SHP77 treated with DMSO at 0.1 percent for 48 hours (cell line): ENCODE results near the gene TTC38.

ENCODE experiments used
- DNase-seq: peaks from one replicate; lab custom pipeline; 2025; lab: John Stamatoyannopoulos, UW

TTC38 gene

DNA sequence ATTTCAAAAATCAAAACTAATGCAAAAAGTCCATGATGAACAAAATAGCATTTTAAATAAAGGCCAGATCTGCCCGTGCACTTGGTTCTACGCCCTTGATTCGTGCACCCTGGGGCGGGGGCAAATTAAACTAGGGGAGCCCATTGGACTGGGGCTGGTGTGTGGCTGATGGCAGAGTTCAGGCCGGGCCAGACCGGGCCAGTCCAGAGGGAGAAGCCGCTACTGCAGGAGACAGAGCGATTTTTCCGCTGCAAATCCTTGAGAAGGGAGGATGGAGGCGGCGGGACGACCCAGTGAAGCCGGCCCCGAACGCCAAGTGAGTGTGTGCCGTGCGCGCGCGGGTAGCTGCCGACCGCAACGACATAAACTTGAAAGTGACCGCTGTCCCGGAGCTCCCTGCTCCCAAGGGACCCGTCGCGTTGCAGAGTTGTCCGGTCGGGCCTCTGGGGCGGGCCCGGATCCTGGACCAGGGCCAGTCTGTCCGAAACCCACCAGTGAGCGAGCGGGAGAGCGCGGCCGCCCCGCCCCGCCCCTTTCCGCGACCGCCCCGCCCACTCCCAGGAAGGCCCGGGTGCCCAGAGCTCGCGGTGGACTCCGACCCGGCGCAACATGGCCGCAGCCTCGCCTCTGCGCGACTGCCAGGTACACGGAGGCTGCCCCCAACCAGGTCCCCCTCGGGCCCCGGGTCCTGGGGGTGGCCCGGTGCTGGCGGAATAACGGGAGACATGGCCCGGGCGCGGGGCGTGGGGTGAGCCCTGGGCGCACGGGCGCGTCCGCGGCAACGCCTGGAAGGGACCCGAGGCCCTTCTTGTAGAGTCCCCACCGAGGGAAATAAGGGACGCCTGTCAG lies at the start of gene TTC38:
TSS of gene TTC38 (plus strand) at position 578 of the 849 bp plus-strand sequence. CDS start at position 610, 32 bp downstream.
- peak; percentile 47 for DNase-seq

DNA sequence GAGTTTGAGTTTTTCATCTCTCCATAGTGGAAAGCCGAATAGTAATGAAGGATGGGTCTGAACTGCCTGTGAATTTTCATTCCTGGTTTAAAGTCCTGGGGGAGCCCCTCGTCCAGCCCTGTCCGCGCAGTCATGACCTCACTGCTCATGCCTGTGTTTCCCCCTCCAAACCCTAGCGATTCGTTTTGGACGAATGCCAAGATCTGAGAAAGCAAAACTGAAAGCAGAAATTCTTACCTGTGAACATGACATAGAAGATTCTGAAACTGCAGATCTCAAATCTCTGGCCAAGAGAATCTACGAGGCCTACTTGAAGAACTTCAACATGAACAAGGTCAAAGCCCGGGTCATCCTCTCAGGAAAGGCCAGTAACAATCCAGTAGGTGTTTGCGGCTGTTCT lies 48.2 kb upstream of the TTC38 start:
- peak; percentile 41 for DNase-seq

- DNase-seq = no peak
Measured at GRCh38 chr22:46220921-46221320, 46.9 kb upstream of the TTC38 start.

DNA sequence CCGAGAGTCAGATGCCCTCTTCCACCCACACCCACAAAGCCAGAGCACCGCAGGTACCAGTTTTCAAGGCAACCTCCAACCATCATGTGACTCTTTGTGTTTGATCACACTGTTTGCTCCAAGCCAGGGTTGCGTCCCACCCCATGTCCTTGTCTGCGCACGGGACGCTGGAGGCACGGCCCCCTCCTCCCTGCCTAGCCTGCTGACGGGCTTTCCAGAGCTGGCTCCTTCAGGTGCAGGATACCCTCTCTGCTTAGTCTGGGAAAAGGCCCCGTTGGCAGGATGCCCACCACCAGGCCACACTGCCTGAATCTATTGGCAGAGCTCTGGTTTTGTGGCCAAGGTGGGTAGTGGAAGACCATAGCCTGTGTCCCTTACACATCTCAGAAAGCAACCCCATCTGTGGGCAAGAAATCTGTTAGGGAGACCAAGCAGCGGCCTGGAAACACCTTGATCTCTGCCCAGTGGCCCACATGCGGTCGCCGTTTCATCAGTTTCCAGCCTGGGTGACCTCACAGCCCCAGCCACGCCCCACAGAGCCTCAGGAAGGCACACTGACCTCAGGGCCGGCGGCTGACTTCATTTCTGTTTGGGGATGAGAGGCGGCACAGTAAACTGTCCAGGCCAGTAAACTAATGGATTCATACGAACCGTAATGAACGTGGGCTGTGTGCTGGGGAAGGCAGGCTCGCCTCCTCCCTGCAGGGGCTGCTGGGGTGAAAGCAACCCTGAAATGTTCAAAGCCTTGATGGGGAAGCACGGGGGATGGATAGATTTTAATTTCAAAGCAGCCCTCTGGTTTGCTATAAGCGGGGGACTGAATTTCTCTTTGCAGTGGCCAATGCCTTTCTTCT lies 43.5 kb upstream of the TTC38 start:
- no peak for DNase-seq

- no peak for DNase-seq
Measured at GRCh38 chr22:46224898-46225290, 42.9 kb upstream of the TTC38 start.

- DNase-seq = no peak
Measured at GRCh38 chr22:46225631-46226030, 42.2 kb upstream of the TTC38 start.

DNA sequence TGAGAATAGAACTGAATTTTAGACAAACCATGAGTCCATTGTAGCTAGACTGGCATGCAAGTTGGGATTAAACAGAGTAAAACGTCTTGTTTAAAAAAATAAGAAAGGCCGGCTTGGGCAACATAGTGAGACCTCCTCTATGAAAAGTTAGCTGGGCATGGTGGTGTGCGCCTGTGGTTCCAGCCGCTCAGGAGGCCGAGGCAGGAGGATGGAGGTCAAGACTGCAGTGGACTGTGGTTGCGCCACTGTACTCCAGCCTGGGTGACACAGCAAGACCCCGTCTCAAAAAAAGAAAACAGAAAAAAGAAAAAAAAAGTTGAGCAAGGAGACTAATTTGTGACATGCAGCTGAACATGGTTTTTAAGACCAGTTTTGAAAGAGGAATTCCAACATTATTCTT lies 41.2 kb upstream of the TTC38 start:
- DNase-seq = no peak

- DNase-seq = no peak
Measured at GRCh38 chr22:46229701-46230100, 38.1 kb upstream of the TTC38 start.

- no peak for DNase-seq
Measured at GRCh38 chr22:46230262-46230901, 37.4 kb upstream of the TTC38 start.

DNA sequence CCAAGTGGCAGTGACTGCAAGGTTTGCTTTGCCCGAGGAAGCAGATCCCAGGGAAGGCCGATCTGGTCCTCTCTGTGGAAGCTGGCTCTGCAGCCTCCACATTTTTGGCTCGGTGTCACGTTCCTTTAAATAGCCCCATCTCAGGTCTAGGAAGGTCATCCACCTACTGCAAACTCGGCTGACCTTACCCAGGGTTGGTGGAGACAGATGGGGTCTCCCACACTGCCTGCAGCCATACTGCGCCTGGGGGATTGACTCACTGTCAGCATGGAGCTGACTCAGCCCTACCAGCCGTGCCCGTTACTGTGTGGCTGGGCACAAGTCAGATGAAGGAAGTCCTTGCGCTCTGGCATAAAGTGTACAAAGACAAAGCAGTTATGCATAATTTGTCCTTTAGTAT lies 34.6 kb upstream of the TTC38 start:
- no peak for DNase-seq

- no peak for DNase-seq
Measured at GRCh38 chr22:46234969-46235368, 32.8 kb upstream of the TTC38 start.

DNA sequence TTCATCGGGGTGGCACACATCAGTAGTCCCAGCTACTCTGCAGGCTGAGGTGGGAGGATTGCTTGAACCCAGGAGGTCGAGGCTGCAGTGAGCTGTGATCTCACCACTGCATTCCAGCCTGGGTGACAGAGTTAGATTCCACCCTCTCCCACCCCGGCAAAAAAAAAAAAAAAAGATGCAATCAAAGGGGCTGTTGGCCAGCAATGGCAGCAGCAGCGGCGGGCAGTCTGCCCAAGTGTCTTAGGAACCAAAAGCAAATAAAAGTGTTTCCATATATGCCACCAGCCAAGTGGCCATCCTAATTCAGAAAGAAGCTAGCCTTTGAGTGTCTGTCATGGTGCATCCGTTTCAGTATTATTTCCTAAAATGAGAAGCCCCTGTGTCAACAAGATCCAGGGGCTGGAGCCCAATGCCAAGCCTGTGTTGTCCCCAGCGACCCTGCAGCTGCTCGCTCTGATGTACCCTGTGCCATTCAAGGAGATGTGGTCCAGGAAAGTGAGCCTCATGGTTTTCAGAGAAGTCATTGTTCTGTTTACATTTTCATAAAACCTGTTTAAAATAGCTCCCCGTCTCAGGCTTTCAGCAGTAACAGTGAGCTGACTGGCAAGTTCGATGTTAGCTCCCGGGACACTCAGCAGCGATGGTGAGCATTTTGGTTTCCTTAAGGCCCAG lies 30.2 kb upstream of the TTC38 start:
- DNase-seq = no peak

DNA sequence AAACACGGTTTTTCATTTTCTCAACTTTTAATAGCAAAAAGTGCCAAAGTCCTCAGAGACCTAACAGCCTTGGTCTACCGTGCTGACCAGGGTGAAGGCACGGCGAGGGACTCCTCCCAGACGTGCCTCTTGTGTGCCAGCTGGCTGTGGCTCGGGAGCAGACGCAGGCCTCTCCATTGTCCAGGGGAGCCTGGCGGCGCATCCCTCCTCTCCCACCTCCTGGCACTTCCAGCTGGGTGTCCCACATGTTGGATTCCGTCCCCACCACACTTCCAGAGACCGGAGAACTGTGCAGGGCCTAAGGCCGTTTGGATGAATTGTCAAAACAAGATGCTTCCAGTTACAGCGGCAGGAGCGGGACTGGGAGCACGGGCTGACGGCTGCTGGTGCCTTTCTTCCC lies 29.3 kb upstream of the TTC38 start:
- no peak for DNase-seq

- DNase-seq = no peak
Measured at GRCh38 chr22:46239261-46240048, 28.4 kb upstream of the TTC38 start.

GRCh38 chr22:46240073-46240472 lies 27.7 kb upstream of the TTC38 start:
- no peak for DNase-seq

- DNase-seq = no peak
Measured at GRCh38 chr22:46240506-46240905, 27.3 kb upstream of the TTC38 start.

DNA sequence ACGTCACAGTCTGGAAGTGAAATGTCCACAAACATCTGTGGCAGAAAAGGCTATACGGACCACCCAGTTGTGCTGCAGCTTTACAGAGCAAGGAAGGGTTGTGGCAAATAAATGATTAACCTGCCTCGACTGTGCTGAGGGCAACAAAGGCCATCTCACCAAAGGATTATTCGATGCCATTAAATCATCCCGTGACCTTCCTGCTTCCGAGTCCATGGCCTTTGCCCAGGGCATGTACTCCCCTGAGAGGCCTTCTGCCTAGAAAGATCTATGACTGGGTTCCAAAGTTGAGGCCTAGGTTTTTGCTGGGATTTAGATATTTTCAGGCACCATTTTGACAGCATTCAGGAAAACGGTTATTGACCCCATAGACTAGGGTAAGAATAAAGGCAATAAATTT lies 26.9 kb upstream of the TTC38 start:
- DNase-seq = no peak

GRCh38 chr22:46241396-46242007 lies 26.3 kb upstream of the TTC38 start:
- no peak for DNase-seq

DNA sequence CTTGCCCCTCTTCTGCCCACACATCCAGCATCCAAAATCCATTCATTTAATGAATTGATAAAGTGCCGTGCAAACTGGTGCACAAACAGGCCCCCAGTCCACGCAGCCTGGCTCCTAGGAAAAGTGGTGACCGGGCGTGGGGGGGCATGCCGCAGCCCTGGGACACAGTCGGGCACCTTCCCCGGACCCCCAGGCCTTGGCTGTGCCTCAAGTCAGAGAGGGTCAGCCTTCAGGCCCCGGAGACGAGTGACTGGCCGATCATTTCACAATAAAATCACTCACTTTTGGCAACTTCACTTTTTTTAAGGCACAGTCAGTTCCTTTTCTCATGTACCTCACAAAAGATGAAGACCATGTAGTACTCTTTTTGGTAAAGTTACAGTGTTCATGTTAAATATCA lies 25.7 kb upstream of the TTC38 start:
- no peak for DNase-seq

DNA sequence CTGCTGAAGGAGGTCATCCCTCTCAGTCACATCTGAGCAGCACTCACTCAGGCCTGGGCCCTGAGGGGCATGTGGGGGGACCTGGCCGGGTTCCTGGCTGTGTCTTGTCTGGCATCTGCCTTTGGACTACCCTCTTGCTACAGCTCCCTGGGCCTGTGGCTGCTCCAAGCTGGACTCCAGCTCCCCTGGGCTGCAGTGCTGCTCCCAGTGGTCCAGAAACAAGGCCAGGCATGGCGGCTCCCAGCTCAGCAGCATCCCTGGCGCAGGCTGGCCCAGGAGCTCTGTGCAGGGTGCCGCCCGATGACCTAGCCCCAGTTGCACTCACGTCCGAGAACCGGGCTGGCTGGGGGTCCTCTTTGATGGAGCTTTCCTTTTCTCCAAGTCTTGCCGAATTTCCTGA lies 23.0 kb upstream of the TTC38 start:
- DNase-seq = no peak

- DNase-seq = peak; percentile 52
Measured at GRCh38 chr22:46245511-46245910, 22.3 kb upstream of the TTC38 start.
